ENCODE data around the gene CADPS.

CADPS gene

DNA sequence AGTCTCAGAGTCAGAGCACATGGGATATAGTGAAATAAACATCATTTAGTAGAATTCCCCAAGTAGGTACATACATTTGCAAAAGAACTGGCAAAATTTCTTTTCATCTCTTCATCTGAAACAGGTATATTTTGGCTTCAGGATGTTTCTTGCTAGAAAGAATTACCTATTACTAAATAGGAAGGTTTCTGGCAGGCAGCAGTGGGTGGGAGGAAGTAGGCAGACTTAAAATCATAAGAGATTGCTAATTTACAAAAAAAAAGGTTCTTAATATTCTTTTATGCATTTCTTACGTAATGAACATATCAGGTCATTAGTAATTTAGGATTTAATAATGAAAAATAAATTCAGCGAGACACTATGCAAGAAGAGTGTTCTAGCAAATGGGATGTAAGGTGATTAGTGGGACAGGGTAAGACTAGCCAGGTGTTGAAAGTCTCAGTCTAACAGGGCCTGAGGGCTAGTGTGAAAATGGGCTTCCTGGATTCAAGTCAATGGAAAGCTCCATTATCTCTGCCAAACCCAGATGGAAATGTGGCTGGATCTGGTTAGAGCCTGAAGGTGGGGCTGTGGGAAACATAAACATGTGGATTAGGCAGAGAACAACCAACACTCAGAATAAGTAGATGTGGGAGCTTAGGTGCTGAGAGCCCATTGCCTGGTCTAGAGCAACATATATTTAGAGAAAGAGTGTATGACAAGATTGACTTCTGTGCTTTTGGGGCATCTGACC lies 374.5 kb downstream of the CADPS start:
- no peak for DNase-seq (ENCODE audit: low spot score)

DNA sequence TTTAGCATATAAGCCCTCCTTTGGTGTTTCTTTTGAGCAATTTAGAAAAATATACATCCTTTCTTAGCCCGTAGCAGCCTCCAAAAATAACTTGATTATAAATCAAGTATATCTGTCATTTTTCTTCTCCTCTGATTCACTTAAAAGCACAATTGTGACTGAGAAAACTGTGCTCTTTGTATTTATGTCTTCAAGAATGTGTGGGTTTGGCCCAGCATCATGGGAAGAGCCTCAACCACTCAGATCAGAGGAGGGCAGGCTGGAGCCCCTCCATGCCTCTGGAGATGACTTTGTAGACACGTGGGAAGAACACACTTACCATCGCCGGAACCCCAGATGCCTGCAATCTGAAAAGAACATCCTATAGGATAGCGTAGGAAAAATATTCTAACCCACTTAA lies 378.1 kb downstream of the CADPS start:
- peak; percentile 57 for DNase-seq (ENCODE audit: low spot score)

DNA sequence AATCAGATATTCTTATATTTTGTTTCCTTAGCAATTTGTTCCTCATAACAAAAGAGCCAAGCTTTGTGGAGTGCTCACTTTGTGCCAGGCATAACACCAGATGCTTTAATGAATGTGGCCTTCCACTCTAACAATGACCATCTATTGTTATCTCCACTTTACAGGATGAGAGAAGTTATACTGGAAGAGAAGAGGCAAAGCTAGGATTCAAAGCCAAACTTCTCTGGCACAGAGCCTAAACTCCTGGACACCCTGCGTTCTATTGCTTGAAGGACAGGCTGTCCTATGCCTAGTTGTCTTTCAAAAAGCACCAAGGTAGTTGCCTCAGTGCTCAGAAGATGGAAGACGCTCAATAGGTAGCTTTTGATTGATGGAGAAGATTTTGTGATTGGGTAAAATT lies 378.7 kb downstream of the CADPS start:
- no peak for DNase-seq (ENCODE audit: low spot score)

DNA sequence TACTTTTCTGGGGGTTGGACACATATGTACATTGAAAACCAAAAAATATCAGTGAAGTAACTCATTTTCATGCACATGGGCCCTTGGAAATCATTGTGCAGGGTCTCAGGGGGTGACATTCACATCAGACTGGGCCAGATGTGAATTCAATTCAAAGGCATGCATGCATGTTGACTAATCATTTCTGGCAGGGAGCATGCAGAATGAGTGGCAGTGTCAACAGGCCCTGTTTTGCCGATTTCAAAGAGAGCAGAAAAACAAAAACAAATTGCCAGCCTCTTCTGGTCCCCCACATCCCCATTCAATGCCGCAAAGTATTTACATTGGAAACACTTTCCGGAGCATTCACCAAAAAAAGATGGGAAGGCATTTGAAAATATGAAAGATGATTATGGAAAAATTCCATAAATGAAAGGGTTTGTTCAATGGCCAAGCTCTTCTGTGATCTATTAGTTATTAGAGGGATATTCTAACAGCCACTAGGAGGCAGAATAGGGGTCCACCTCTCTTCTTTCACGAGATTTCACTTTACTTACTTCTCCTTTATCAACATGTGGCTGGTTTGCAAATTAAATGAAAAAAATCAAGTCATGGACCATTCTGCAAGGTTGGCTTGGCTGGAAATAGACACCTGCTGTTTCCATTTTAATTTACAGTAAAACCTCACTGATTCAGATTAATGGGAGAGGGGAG lies 382.0 kb downstream of the CADPS start:
- DNase-seq (ENCODE audit: low spot score) = no peak

DNA sequence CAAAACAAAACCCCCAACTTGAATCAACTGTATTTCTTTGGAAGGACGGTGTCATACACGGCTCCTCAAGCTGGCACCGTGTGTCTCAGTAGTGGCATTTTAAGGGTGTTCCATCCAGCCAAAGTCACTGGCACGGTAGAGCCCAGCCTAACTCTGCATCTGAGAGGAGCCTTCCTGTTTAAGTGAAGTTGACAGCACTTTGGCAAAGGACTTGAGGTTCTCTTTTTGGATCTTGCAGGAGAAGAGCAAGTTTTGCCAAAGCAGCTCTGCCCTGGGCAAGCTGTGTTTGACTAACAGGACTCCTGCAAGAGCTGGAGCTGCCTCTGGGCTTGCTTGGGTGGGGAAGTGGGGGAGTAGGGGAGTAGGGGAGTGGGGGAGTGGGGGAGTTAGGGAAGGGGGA lies 392.3 kb downstream of the CADPS start:
- DNase-seq (ENCODE audit: low spot score) = no peak

DNA sequence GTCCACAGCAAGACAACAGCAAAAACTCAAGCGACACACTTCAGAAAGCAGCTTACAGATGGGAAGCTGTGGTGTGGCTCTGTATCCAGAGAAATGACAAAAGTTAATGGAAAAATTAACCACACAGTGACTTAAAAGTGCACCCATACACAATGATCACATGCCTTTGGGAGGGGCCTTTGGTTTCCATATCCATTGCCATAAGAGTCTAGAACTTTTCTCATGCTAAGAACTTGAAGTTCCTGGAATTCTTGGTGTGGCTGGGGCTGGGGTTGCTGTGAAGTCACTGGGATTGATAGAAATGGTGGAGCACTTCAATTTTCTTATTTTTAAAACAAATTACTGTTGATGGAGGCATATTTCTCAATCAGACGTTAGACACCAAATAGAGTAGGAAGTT lies 393.3 kb downstream of the CADPS start:
- DNase-seq (ENCODE audit: low spot score) = no peak

DNA sequence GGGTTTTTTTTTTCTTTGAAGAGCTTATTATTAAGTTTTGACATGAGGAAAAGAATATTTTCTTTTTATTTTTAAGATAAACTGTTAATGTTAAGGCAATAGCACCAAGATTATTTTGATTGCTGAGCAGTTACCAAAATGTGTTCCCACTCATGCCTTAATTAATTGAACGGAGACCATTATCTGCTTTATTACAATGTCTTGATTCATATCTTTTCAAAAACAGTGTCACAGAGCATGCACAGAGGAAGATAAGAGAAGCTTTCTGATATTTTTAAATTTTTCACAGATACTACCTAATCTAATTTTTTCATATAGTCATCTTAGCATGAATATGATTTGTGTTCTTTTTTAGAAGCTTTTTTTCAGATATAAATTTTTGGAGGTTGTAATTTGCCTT lies 395.2 kb downstream of the CADPS start:
- DNase-seq (ENCODE audit: low spot score) = no peak

DNA sequence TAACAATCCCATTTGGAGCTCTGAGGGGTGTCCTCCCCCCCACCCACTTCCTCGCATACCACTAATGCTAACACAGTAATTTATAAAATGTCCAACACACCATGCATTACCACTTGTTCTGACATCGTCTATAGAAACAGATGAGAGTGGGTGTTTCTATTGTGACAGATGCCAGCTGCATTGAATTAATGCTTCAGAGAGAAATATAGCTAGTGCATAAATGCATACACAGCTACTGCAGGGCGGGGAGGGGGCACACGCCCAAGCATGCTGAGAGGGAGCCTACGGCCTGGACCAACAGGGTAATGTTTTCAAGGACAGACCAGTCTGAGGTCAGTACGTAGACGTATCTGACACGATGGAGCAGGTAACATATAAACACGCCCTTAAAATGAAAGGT lies 395.9 kb downstream of the CADPS start:
- DNase-seq (ENCODE audit: low spot score) = no peak

DNA sequence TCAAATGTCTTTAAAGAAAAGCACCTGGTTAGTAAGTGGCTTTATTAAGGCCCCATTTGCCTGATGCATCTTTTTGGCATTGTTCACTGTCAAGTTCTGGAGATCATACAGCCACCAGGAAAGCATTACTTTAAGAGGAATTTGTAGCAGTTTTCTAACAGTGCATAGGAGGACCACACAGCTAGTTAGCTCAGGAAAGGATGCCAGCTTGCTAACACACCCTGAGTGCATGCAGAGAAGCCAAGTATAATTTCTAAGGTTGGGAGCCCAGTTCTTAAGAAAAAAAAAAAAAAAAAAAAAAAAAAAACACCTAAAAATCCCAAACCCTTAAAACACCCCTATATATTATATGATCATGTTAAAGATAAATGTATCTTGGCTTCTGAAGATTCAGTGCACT lies 399.9 kb downstream of the CADPS start:
- DNase-seq (ENCODE audit: low spot score) = no peak

DNA sequence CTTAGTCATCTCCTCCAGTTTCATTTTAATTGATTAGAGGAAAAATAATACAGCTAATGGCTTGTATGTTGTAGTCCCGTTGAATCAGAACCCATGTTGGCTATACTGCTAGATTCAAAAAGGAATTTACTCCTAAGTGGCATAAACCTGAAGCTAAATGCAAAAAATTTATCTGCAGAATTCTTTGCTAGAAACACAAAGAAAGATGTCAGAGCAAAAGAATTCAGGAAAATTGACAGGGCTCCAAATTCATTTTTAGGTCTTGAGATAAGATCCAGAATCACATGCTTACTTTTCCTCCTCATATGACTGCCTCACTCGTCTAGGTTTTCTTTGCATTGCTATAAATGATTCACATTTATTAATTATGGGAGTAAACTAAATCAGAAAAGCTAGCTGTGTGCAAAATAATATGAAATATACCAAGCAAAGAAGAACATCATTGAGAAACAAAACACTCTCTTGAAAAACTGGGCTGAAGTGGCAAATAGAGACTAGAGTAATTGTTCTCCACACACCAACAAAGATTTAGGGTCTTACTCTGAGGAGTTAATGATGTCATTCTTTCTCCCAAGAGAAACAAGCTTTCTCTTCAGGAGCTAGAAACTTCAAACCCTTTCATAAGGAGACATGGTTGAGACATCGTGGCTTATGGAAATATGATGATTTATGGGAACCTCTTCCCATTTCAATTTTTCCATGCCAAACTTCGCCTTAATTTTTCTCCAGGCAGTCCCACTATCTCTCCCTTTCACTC lies 407.1 kb downstream of the CADPS start:
- no peak for DNase-seq (ENCODE audit: low spot score)

DNA sequence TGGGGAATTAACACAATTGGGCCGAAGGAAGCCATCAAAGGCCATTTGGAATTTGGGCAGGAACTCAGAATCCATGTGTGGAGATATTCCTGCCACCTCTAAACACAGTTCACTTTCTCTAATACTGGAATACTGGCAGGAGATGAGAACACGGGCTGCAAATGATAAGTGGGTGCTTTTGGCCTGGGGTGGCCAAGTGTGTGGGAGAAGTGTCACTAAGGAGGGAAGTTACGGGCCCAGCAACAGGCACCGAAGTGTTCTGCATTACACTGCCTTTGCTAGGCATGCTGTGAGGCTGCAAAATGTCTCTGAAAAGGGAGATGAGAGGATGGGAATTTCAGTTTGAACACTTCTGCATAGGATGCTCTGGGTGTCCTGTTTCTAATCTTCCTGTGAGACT lies 412.4 kb downstream of the CADPS start:
- DNase-seq (ENCODE audit: low spot score) = no peak

DNA sequence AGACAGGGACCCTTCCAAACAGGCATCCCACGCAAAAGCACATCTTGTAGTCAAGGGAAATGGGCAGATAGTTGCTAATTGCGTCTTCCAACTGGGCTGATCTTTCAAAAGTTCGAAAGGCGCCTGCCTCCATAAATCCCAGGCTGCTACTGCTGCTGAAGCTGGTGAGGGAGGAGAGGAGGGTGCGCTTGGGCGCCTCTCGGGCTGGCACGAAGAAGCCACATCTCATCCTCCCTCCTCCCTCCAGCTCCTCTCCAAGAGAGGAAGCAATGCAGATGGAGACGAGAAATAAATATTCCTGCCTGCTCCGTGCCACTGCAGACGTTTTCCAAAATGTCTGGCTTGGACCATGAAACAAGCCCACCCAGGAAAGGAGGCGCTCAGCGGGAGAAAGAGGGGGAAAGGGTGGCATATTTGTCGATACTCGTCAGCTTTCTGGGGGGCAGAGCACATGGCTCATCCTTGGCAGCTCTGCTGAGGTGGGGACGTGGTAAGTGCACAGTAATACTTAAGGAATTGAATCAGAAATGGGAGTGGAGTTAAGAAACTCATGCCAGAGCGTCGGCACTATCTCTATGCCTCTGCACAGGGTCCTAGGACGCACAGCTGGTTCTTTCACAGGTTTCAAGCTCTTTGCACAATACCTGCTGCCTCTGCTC lies 413.0 kb downstream of the CADPS start:
- no peak for DNase-seq (ENCODE audit: low spot score)

DNA sequence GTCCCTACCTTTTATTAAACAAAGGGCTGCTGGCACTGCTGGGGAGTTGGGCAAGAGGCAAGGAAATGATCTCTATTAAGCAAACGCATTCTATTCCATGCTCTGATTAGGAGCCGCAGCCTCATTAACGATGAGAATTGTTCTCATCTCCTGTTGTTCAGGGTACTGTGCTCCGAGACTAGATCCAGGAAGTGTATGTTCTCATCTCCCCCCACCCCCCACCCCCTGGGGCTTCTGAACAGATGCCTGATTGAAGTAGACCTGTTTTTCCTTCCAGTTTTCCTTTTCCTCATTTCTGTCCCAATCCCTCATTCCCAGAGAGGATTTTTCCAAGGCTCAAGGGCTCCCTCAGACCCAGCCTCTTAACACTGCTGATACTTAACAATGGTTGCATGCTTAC lies 420.3 kb downstream of the CADPS start:
- no peak for DNase-seq (ENCODE audit: low spot score)

DNA sequence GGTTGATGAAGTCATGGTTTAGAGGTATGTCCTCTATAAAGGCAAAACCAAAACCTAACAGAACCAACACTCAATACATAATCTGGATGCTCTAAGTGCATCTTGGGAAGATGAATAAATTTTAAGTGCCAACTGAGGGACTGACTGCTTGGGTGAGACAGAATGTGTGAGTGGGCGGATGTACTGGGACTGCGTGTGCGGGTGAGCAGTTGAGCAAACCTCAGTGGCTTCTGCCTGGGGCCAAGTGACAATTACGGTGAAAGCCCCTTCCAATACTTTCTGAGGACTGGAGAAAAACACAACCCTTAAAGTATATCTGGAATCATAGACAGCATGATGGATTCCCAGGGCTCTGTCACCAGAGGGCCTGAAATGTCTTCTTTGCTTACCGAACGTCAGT lies 421.8 kb downstream of the CADPS start:
- DNase-seq (ENCODE audit: low spot score) = no peak

DNA sequence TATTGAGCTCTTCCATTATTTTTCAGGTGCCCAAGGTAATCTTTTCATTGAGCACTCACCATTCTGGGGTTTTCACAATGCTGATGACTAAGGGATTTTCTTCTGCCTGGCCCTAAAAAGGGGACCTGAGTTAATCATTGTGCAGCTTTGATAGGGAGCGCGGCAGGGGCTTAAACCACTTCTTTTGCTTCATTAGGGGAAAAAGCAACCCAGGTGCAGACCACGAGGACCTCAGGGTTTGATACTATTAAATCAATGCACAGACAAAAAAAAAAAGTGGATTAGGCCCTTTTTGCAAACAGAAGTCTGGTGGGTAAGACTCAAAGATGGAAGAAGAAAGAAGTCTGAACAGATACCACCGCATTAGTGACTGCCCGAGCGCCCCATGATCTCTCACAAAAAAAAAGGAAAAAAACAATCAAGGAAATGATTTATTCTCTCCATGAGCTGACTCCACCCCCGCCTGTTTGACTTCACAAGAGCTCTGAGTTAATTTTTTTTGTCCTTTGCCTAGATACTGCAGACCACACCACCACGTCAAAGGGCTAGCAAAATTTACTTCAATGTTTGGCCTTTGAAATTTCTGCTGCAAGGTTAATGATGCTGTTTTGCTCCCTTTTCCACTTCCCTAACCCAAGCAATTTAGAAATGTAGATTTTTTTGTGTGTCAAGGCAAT lies 423.9 kb downstream of the CADPS start:
- no peak for DNase-seq (ENCODE audit: low spot score)

DNA sequence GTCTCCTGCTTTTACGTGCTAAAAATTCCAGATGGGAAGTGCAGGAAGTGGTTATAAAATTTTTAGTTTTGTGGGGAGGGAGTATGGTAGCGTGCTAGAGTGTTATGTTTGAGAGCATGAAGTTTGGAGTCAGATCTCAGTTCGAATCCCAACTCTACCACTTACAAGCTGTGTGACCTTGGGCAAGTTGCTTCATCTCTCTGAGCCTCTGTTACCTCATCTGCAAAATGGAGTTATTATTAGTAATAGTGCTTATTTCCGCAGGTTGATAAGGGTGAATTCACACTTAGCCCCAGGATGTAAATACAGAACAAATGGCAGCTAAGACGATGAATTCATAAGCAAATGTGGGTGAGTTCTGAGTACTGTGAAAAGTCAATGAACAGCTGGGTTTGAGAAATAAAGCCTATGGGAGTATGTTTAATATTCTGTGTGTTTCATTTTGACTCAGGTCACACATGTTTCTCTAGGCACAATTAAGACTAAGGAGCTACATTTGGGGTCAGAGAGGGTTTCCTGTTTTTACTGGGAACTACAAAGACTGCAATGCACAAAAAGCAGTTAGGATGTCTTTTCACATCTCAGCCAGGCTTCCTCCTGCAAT lies 428.8 kb downstream of the CADPS start:
- no peak for DNase-seq (ENCODE audit: low spot score)

DNA sequence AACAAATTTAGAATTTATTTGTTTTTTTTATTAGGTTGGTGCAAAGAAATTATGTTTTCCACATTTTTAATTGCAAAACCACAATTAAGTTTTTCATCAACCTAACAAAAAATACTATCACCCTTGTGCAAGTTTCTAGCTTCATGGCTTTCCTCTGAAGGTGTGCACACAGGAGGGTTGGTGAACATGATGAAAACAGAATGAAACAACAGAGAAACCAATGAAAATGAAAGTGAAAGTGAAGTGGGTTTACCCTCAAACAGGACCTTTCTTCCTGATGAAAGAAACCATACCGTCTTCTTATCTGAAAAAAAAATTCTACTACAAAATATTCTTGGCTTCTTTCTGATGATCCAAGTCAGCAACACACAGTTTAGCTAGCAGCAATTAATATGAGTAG lies 429.9 kb downstream of the CADPS start:
- peak; percentile 30 for DNase-seq (ENCODE audit: low spot score)

DNA sequence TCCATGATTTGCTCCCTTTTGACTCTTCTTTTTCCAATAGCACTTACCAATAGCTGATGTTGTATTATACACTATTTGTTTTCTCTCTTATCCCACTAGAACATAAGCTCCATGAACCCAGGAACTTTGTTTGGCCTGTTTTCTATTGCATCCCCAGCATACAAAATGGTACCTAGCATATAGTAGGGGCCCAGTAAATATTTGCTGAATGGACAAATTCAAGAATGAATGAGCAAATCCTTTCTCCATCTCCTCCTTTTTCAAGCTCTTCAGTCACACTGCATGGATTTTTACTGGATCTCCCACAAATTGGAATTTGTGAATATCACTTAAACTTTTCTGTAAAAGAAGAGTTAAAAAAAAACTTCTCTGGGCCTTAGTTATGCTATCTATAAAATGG lies 435.2 kb downstream of the CADPS start:
- no peak for DNase-seq (ENCODE audit: low spot score)

DNA sequence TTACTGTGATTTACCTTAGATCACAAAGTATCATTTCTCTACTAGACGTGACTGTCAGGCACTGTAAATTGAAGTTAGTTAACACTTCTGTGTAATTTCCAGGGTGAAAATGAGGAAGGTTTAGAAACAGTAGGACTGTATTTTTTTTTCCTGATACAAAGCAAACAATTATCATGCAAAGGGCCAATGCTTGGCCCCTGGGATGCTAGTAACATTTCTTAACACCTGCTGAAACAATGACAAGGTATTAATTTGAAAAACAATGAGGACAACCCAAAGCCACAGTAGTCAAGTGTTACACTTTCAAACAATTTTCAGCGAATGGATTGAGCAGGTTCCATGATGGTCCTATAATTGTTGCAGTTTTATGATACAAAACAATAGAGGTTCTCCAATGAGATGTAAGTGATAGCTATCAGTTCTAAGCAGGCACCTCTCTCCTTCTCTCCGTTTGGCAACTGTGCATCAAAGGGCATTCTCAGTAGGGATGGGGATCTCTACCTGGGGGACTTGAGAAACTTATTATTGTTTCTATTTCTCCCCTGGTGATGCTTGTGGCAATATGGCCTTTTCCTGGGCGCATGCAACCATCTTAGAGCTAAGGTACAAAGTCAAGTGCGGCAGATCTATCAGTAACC lies 435.9 kb downstream of the CADPS start:
- DNase-seq (ENCODE audit: low spot score) = no peak

DNA sequence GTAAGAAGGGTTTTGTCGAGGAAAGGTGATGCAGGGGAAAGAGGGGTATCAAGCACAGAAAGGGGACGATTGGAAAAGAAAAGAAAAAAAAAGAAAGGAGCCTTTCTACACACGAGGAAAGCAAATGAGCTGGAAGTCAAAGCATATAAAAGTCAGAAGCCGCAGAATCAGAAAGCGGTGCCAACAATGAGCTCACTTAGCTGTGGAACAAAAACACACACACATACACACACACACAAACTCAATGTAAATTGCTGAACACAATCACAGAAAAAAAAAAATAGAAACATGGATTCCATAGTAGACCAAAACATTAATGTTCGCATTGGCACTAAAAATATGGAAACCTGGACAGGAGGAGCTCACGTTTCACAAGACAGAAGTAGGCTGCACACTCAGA lies 438.4 kb downstream of the CADPS start:
- no peak for DNase-seq (ENCODE audit: low spot score)

DNA sequence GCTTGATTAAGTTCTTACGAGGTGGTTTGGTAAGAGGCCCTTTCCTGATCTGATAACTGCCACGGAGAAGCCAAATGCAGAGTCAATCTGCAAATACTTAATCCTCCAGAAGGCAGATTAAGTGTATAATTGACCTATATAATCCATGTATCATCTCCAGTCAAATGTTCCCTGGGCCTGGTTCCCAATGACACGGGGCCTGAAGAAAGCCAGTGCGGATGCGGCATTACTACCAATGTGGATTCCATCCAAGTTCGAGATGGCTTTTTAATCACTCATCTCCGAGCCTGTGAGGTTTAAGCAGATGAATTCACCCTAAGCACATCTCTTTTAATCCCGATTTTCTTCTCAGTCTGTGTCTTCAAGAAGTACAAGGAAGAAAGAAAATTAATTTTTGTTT lies 441.8 kb downstream of the CADPS start:
- no peak for DNase-seq (ENCODE audit: low spot score)

Data from COLO829 (cell line).